Measurements from ENCODE around the gene KRT5.
"Not testable (repeated sequence)": the region's sequence is repeated elsewhere in the genome, so short reads cannot be mapped to it uniquely, and the experiment has no call there.

The KRT5 gene

GRCh38 chr12:52513736-52514135, 6.5 kb downstream of the KRT5 start:
- Histone ChIP-seq H3K9ac (ENCODE audit: insufficient read length, low read depth) (no peak overlapping the region), H3K4me1 (ENCODE audit: insufficient read depth, insufficient read length) (no peaks in the 10 kb centered on the region), H3K36me3 (ENCODE audit: insufficient read depth, insufficient read length, low read length) (no peaks in the 10 kb centered on the region), H3K27me3 (ENCODE audit: insufficient read depth, insufficient read length) (peaks cover 2% of the 10 kb centered on the region), H3K4me3 (ENCODE audit: insufficient read length, low read depth) (no peak overlapping the region), H3K9me3 (ENCODE audit: insufficient read depth, low read length) (peaks cover 12% of the 10 kb centered on the region)
- TF ChIP-seq SUZ12 (IDR thresholded peaks at IDR 0.05; ENCODE audit: extremely low read depth, insufficient read depth, insufficient read length) (no peak), YY1 (IDR thresholded peaks at IDR 0.05; ENCODE audit: insufficient read depth, insufficient read length) (no peak), ZNF274 (IDR thresholded peaks at IDR 0.05; ENCODE audit: low read depth, low read length) (no peak)
- no peak for DNase-seq (ENCODE audit: low read depth, low spot score)

DNA sequence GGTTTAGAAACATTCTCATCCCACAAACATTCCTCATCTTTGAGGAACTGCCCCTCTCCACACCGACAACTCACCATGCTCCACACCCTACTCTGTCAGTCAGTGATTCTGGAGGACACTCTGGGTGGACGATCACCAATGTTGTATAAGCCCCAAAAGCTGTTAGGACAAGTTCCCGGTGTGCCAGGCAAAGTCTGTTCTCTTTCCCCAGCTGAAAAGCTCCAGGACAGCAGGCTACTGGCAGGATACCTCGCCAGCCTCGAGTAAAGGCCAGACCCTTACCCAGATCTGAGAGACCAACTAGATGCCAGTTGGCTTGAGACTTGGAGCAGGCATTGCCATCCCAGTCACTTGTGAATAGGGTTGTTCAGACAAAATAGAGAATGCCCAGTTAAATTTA, 12.0 kb downstream of the KRT5 start:
- no peaks in the 10 kb centered on the region for H3K4me1 ChIP-seq (ENCODE audit: insufficient read depth, insufficient read length)
- DNase-seq (ENCODE audit: low read depth, low spot score) = no peak
- H3K9ac ChIP-seq (ENCODE audit: insufficient read length, low read depth) = no peak overlapping the region
- no peaks in the 10 kb centered on the region for H3K27me3 ChIP-seq (ENCODE audit: insufficient read depth, insufficient read length)
- peaks cover 12% of the 10 kb centered on the region for H3K9me3 ChIP-seq (ENCODE audit: insufficient read depth, low read length)
- no peak overlapping the region for H3K4me3 ChIP-seq (ENCODE audit: insufficient read length, low read depth)
- TF ChIP-seq YY1 (IDR thresholded peaks at IDR 0.05; ENCODE audit: insufficient read depth, insufficient read length) (no peak), ZNF274 (IDR thresholded peaks at IDR 0.05; ENCODE audit: low read depth, low read length) (no peak), SUZ12 (IDR thresholded peaks at IDR 0.05; ENCODE audit: extremely low read depth, insufficient read depth, insufficient read length) (no peak)
- no peaks in the 10 kb centered on the region for H3K36me3 ChIP-seq (ENCODE audit: insufficient read depth, insufficient read length, low read length)

DNA sequence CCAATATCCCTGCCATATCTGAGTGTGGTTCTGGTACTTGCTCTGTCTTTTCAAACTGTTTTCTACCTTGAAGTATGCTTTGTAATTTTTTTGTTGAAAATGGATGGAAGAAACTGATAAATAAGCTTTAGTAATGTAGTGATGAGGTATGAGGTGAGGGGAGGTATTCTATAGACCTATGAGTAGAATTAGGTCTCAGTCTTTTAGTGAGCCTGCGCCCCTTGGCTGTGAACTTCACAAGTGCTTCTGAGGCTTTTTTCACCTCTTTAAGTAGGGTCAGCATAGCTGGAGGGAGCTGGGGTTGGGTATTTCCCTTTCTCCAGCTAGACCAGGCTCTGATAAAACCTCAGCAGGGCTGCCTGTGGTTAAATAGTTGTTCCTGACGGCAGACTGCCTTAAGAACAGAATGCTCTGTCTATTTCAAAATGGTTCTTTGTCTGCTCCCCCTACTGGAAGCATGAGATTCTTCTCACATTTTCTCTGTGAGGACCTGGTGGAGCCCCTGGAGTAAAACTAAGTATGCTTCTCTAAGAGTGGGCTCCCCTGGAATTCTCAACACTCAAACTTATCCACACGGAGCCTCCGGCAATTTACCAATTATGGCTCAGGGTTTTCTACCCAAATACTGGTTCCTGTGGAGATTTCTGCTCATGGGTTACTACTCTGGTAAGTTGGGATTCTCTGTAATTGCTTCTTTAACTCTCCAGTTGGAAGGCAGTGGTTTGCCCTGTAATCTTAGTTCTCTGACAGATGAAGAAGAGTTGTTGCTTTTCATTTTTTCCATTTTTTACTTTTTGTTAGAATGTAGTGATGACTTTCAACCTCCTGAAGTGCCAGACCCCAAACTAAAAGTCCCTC, 13.1 kb downstream of the KRT5 start:
- DNase-seq (ENCODE audit: low read depth, low spot score) = peak; percentile 48
- Histone ChIP-seq H3K27me3 (ENCODE audit: insufficient read depth, insufficient read length) (no peaks in the 10 kb centered on the region), H3K9me3 (ENCODE audit: insufficient read depth, low read length) (peaks cover 12% of the 10 kb centered on the region), H3K4me1 (ENCODE audit: insufficient read depth, insufficient read length) (no peaks in the 10 kb centered on the region), H3K9ac (ENCODE audit: insufficient read length, low read depth) (no peak overlapping the region), H3K36me3 (ENCODE audit: insufficient read depth, insufficient read length, low read length) (no peaks in the 10 kb centered on the region), H3K4me3 (ENCODE audit: insufficient read length, low read depth) (no peak overlapping the region)
- no peak for TF ChIP-seq SUZ12 (IDR thresholded peaks at IDR 0.05; ENCODE audit: extremely low read depth, insufficient read depth, insufficient read length)
- no peak for TF ChIP-seq YY1 (IDR thresholded peaks at IDR 0.05; ENCODE audit: insufficient read depth, insufficient read length)
- no peak for TF ChIP-seq ZNF274 (IDR thresholded peaks at IDR 0.05; ENCODE audit: low read depth, low read length)

- H3K4me1 ChIP-seq (ENCODE audit: insufficient read depth, insufficient read length) = no peaks in the 10 kb centered on the region
- H3K9ac ChIP-seq (ENCODE audit: insufficient read length, low read depth) = no peak overlapping the region
- no peak overlapping the region for H3K4me3 ChIP-seq (ENCODE audit: insufficient read length, low read depth)
- peaks cover 15% of the 10 kb centered on the region; the same call in 1 of the 2 replicates for H3K9me3 ChIP-seq (ENCODE audit: insufficient read depth, low read length)
- H3K36me3 ChIP-seq (ENCODE audit: insufficient read depth, insufficient read length, low read length) = no peaks in the 10 kb centered on the region
- TF ChIP-seq SUZ12 (IDR thresholded peaks at IDR 0.05; ENCODE audit: extremely low read depth, insufficient read depth, insufficient read length) = no peak
- no peak for TF ChIP-seq ZNF274 (IDR thresholded peaks at IDR 0.05; ENCODE audit: low read depth, low read length)
- no peak for TF ChIP-seq YY1 (IDR thresholded peaks at IDR 0.05; ENCODE audit: insufficient read depth, insufficient read length)
- no peak for DNase-seq (ENCODE audit: low read depth, low spot score)
- H3K27me3 ChIP-seq (ENCODE audit: insufficient read depth, insufficient read length) = no peaks in the 10 kb centered on the region
Observed at GRCh38 chr12:52502877-52503276, 17.3 kb downstream of the KRT5 start.

DNA sequence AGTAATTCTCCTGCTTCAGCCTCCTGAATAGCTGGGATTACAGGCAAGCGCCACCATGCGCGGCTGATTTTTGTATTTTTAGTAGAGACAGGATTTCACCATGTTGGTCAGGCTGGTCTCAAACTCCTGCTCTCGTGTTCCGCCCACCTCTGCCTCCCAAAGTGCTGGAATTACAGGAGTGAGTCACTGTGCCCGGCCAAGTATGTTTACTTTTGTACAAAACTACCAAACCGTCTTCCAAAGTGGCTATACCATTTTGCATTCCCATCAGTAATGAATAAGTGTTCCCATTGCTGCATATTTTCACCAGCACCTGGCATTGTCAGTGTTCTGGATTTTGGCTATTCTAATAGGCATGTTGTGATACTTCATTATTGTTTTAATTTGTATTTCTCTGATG, 18.7 kb downstream of the KRT5 start:
- TF ChIP-seq SUZ12 (IDR thresholded peaks at IDR 0.05; ENCODE audit: extremely low read depth, insufficient read depth, insufficient read length) (no peak), YY1 (IDR thresholded peaks at IDR 0.05; ENCODE audit: insufficient read depth, insufficient read length) (no peak), ZNF274 (IDR thresholded peaks at IDR 0.05; ENCODE audit: low read depth, low read length) (no peak)
- no peaks in the 10 kb centered on the region for H3K36me3 ChIP-seq (ENCODE audit: insufficient read depth, insufficient read length, low read length)
- peaks cover 4% of the 10 kb centered on the region for H3K4me1 ChIP-seq (ENCODE audit: insufficient read depth, insufficient read length)
- no peak for DNase-seq (ENCODE audit: low read depth, low spot score)
- no peak overlapping the region for H3K9ac ChIP-seq (ENCODE audit: insufficient read length, low read depth)
- H3K4me3 ChIP-seq (ENCODE audit: insufficient read length, low read depth) = no peak overlapping the region
- H3K9me3 ChIP-seq (ENCODE audit: insufficient read depth, low read length) = peaks cover 15% of the 10 kb centered on the region; the same call in 1 of the 2 replicates
- no peaks in the 10 kb centered on the region for H3K27me3 ChIP-seq (ENCODE audit: insufficient read depth, insufficient read length)

GRCh38 chr12:52500574-52500973, 19.6 kb downstream of the KRT5 start:
- not testable (repeated sequence) for H3K4me1 ChIP-seq (ENCODE audit: insufficient read depth, insufficient read length); H3K36me3 ChIP-seq (ENCODE audit: insufficient read depth, insufficient read length, low read length); H3K9ac ChIP-seq (ENCODE audit: insufficient read length, low read depth); H3K4me3 ChIP-seq (ENCODE audit: insufficient read length, low read depth); DNase-seq (ENCODE audit: low read depth, low spot score); H3K27me3 ChIP-seq (ENCODE audit: insufficient read depth, insufficient read length)
- H3K9me3 ChIP-seq (ENCODE audit: insufficient read depth, low read length) = peaks cover 15% of the 10 kb centered on the region; the same call in 1 of the 2 replicates

DNA sequence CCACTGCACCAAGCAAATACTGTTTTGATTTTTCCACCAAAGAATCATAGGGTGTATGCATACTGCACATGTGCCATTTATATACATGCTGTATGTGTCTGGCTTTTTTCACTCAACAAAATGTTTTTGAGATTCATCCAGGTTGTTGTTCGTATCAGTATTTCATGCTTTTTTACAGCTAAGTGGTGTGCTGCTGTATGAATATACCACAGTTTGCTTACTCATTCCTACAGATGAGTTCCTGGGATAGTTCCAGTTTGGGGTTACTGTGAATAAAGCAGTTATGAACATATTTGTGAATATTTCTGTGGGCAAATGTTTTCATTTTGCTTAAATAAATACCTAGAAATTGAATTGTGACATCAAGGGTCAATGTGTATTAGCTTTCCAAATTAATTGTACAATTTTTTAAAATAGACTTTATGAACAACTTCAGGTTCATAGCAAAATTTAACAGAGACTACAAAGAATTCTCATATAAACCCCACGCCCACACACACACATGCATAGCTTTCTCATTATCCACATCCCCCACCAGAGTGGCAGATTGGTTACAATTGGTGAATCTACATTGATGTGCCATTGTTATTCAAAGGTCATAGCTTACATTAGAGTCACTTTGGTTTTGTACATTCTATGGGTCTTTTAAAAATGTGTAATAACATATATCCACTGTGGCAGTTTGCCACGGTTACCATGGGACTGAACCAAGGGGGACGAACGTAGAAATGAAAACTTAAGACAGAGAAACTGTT, 20.2 kb downstream of the KRT5 start:
- no peak overlapping the region for H3K9ac ChIP-seq (ENCODE audit: insufficient read length, low read depth)
- H3K9me3 ChIP-seq (ENCODE audit: insufficient read depth, low read length) = peaks cover 15% of the 10 kb centered on the region; the same call in 1 of the 2 replicates
- H3K4me3 ChIP-seq (ENCODE audit: insufficient read length, low read depth) = no peak overlapping the region
- TF ChIP-seq YY1 (IDR thresholded peaks at IDR 0.05; ENCODE audit: insufficient read depth, insufficient read length) (no peak), SUZ12 (IDR thresholded peaks at IDR 0.05; ENCODE audit: extremely low read depth, insufficient read depth, insufficient read length) (no peak), ZNF274 (IDR thresholded peaks at IDR 0.05; ENCODE audit: low read depth, low read length) (no peak)
- no peaks in the 10 kb centered on the region for H3K27me3 ChIP-seq (ENCODE audit: insufficient read depth, insufficient read length)
- no peaks in the 10 kb centered on the region for H3K36me3 ChIP-seq (ENCODE audit: insufficient read depth, insufficient read length, low read length)
- peaks cover 8% of the 10 kb centered on the region for H3K4me1 ChIP-seq (ENCODE audit: insufficient read depth, insufficient read length)
- no peak for DNase-seq (ENCODE audit: low read depth, low spot score)
